Prostate gland (tissue), 2 donors: ENCODE results near the gene XPR1. TPM values are rescaled to one million over a fixed set of nuclear protein-coding genes. Genes with fewer than 3 reads are reported as not detected.

Experiments
- DNase-seq: peaks from one replicate; pipeline ENCODE4 v3.0.0-alpha.2; 2019; ENCODE audit warnings: low spot score
- H3K27ac ChIP-seq, 2 donors: fragments of 200-600 bp; sonication (generic); 2 replicates each; pipeline ENCODE4 v1.5.1; 2017 to 2019
- H3K27me3 ChIP-seq: fragments of 200-600 bp; sonication (generic); replicated peaks from 2 replicates; pipeline ENCODE4 v1.5.1; 2019; ENCODE audit not compliant: insufficient read depth
- H3K36me3 ChIP-seq, 2 donors: fragments of 200-600 bp; sonication (generic); 1 replicate in 1 of 2; 2 replicates in 1 of 2; pipeline versions ENCODE4 v1.5.1 to v1.8.1; 2017 to 2019
- H3K4me1 ChIP-seq: fragments of 200-600 bp; sonication (generic); replicated peaks from 2 replicates; pipeline ENCODE4 v1.5.1; 2019
- H3K4me3 ChIP-seq, 2 donors: fragments of 200-600 bp; sonication (generic); 2 replicates each; pipeline ENCODE4 v1.5.1; 2017 to 2019
- H3K9me3 ChIP-seq: fragments of 200-600 bp; sonication (generic); 2 replicates; pipeline ENCODE4 v1.5.1; 2017
- CTCF ChIP-seq, 4 experiments: fragments of 200-600 bp in 2 of 4; fragments of 450-650 bp in 2 of 4; sonication (generic) in 2 of 4; IDR thresholded peaks; 1 replicate in 3 of 4; 2 replicates in 1 of 4; pipeline ENCODE4 v1.5.1; 2016 to 2019; ENCODE audit warnings: antibody characterized with exemption in 4 of 4, mild to moderate bottlenecking in 2 of 4, moderate library complexity in 2 of 4
- POLR2A ChIP-seq: fragments of 450-650 bp; IDR thresholded peaks from one replicate; pipeline ENCODE4 v1.6.1; 2016; ENCODE audit warnings: antibody characterized with exemption, mild to moderate bottlenecking
- POLR2AphosphoS5 ChIP-seq: sonication (generic); formaldehyde crosslinking; IDR thresholded peaks from one replicate; pipeline ENCODE4 v1.6.1; 2017; ENCODE audit warnings: antibody characterized with exemption
- WGBS: methylation state at CpG from one replicate; pipeline ENCODE4 v1.1.5; 2018; 5-methylcytosine and 5-hydroxymethylcytosine counted together
- intact Hi-C: fragments of 100-400 bp; cut with DNase I; formaldehyde crosslinking; loops from one replicate; pipeline ENCODE4 v1.14.2; 2022
- total RNA-seq, 2 donors: library from RNA; depleted of rRNA; stranded (reverse); fragments of >200 nt; gene quantifications; one replicate each; pipeline ENCODE4 v1.1.0, GENCODE V29; 2016

XPR1 gene
- total RNA-seq, 2 donors from 2014 or later: 17.5 to 70.3 TPM

GRCh38 chr1:180598333-180598974 lies 33.4 kb upstream of the XPR1 start:
- TF ChIP-seq CTCF (IDR thresholded peaks at IDR 0.05) (no peak), POLR2AphosphoS5 (no peak), POLR2A (no peak)
- H3K4me3 ChIP-seq: no peak overlapping the region
- no peaks in the 10 kb centered on the region for H3K4me1 ChIP-seq
- intact Hi-C loops: no loop called here
- H3K36me3 ChIP-seq: no peaks in the 10 kb centered on the region
- H3K9me3 ChIP-seq: no peaks in the 10 kb centered on the region
- H3K27me3 ChIP-seq: no peaks in the 10 kb centered on the region
- H3K27ac ChIP-seq: no peak overlapping the region
- WGBS: 28% methylated on average over 6 of the region's 6 CpGs
- no peak for DNase-seq

DNA sequence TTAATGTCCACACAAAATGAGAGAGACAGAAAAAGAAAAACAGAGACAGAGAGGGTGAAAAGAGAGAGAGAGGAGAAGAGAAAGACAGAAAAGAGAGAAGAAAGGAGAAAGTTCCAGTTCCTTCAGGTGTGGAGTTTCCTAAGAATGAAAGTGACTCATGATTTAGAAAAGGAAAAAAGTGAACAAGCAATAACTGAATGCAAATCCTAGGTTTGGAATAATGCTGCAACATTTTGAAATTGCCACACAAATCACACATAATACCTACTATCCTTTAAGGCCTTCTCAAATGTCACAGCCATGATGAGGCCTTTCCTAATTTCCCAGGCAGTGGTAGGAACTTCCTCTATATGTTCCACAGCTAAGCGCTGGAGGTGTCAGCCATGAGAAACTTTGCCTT lies 31.5 kb upstream of the XPR1 start:
- no peaks in the 10 kb centered on the region for H3K9me3 ChIP-seq
- no peak for DNase-seq
- no peaks in the 10 kb centered on the region for H3K36me3 ChIP-seq
- no peak overlapping the region for H3K27ac ChIP-seq
- H3K4me1 ChIP-seq: no peaks in the 10 kb centered on the region
- TF ChIP-seq CTCF (IDR thresholded peaks at IDR 0.05): no peak
- no peak for TF ChIP-seq POLR2A
- no peak for TF ChIP-seq POLR2AphosphoS5
- H3K27me3 ChIP-seq: no peaks in the 10 kb centered on the region
- intact Hi-C loops: no loop called here
- no peak overlapping the region for H3K4me3 ChIP-seq
- WGBS: 92% methylated on average over 1 of the region's 1 CpG

DNA sequence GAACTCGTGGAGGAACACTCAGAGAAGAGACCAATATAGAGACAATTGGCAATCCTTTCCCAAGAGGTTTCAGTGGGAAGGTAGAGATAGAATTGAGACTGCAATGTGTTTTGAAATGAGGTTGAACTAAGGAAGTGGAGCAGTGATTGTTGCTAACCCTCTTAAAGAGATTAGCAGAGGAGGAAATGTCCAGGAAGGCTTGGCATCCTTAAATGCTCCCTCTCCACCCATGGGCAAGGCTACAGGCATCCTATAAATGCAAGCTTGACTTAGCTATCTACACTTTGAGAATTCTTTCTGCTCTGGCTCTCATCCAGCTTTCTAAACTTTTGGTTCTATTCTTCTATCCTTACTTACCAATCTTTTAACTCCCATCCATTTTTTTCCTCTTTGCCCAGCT lies 30.3 kb upstream of the XPR1 start:
- DNase-seq: no peak
- H3K27ac ChIP-seq: no peak overlapping the region
- H3K9me3 ChIP-seq: no peaks in the 10 kb centered on the region
- WGBS: 92% methylated on average over 1 of the region's 1 CpG
- TF ChIP-seq POLR2AphosphoS5: no peak
- no peak for TF ChIP-seq POLR2A
- TF ChIP-seq CTCF (IDR thresholded peaks at IDR 0.05): no peak
- H3K36me3 ChIP-seq: no peaks in the 10 kb centered on the region
- intact Hi-C loops: no loop called here
- no peaks in the 10 kb centered on the region for H3K27me3 ChIP-seq
- H3K4me1 ChIP-seq: no peaks in the 10 kb centered on the region
- no peak overlapping the region for H3K4me3 ChIP-seq

GRCh38 chr1:180603223-180603849 lies 28.5 kb upstream of the XPR1 start:
- WGBS: 93% methylated on average over 6 of the region's 6 CpGs
- Histone ChIP-seq H3K27me3 (no peaks in the 10 kb centered on the region), H3K36me3 (no peaks in the 10 kb centered on the region), H3K4me1 (no peaks in the 10 kb centered on the region), H3K4me3 (no peak overlapping the region), H3K9me3 (no peaks in the 10 kb centered on the region), H3K27ac (no peak overlapping the region)
- no peak for TF ChIP-seq CTCF (IDR thresholded peaks at IDR 0.05)
- no peak for TF ChIP-seq POLR2AphosphoS5
- no peak for TF ChIP-seq POLR2A
- no peak for DNase-seq
- intact Hi-C loops: no loop called here

- no peaks in the 10 kb centered on the region for H3K36me3 ChIP-seq
- TF ChIP-seq POLR2A (no peak), POLR2AphosphoS5 (no peak), CTCF (IDR thresholded peaks at IDR 0.05) (no peak)
- no peaks in the 10 kb centered on the region for H3K9me3 ChIP-seq
- H3K4me1 ChIP-seq: no peaks in the 10 kb centered on the region
- intact Hi-C loops: no loop called here
- H3K27ac ChIP-seq: no peak overlapping the region
- no peaks in the 10 kb centered on the region for H3K27me3 ChIP-seq
- DNase-seq: no peak
- H3K4me3 ChIP-seq: no peak overlapping the region
- WGBS: 73% methylated on average over 2 of the region's 2 CpGs
Measured at GRCh38 chr1:180603850-180604226, 28.0 kb upstream of the XPR1 start.
